ENCODE data around the gene UGT2B17.

UGT2B17 gene

GRCh38 chr4:68594678-68595077, 18.6 kb upstream of the UGT2B17 start:
- Histone ChIP-seq H3K9ac (ENCODE audit: low read length) (no peak overlapping the region), H3K79me2 (ENCODE audit: low read length) (no peaks in the 10 kb centered on the region), H3K4me3 (ENCODE audit: low read length) (no peak overlapping the region), H3K36me3 (replicated peaks; ENCODE audit: low read depth, low read length) (no peaks in the 10 kb centered on the region), H3K27ac (ENCODE audit: low read length) (no peak overlapping the region), H4K20me1 (ENCODE audit: insufficient read depth, low read length) (no peaks in the 10 kb centered on the region), H3K4me2 (ENCODE audit: low read length) (no peak overlapping the region), H3K4me1 (ENCODE audit: low read length) (no peaks in the 10 kb centered on the region), H3K27me3 (ENCODE audit: low read depth, low read length) (no peaks in the 10 kb centered on the region), H3K9me3 (ENCODE audit: insufficient read depth, low read length) (no peaks in the 10 kb centered on the region), H2AFZ (ENCODE audit: low read depth, low read length) (no peak overlapping the region)
- TF ChIP-seq EZH2phosphoT487 (IDR thresholded peaks at IDR 0.05; ENCODE audit: low read depth) (no peak), CTCF (IDR thresholded peaks at IDR 0.05; ENCODE audit: low read depth, low read length) (no peak)

- TF ChIP-seq CTCF (IDR thresholded peaks at IDR 0.05; ENCODE audit: low read depth, low read length): no peak
- no peak for TF ChIP-seq EZH2phosphoT487 (IDR thresholded peaks at IDR 0.05; ENCODE audit: low read depth)
- Histone ChIP-seq H3K4me2 (ENCODE audit: low read length) (no peak overlapping the region), H3K36me3 (replicated peaks; ENCODE audit: low read depth, low read length) (no peaks in the 10 kb centered on the region), H3K79me2 (ENCODE audit: low read length) (no peaks in the 10 kb centered on the region), H3K9ac (ENCODE audit: low read length) (no peak overlapping the region), H3K4me1 (ENCODE audit: low read length) (no peaks in the 10 kb centered on the region), H2AFZ (ENCODE audit: low read depth, low read length) (no peak overlapping the region), H3K4me3 (ENCODE audit: low read length) (no peak overlapping the region), H4K20me1 (ENCODE audit: insufficient read depth, low read length) (no peaks in the 10 kb centered on the region), H3K9me3 (ENCODE audit: insufficient read depth, low read length) (no peaks in the 10 kb centered on the region), H3K27me3 (ENCODE audit: low read depth, low read length) (no peaks in the 10 kb centered on the region), H3K27ac (ENCODE audit: low read length) (no peak overlapping the region)
These were observed 17.0 kb upstream of the UGT2B17 start for GRCh38 chr4:68593112-68593511.

- H3K9ac ChIP-seq (ENCODE audit: low read length): no peak overlapping the region
- no peak overlapping the region for H2AFZ ChIP-seq (ENCODE audit: low read depth, low read length)
- H4K20me1 ChIP-seq (ENCODE audit: insufficient read depth, low read length): no peaks in the 10 kb centered on the region
- no peaks in the 10 kb centered on the region for H3K27me3 ChIP-seq (ENCODE audit: low read depth, low read length)
- TF ChIP-seq EZH2phosphoT487 (IDR thresholded peaks at IDR 0.05; ENCODE audit: low read depth) (no peak), CTCF (IDR thresholded peaks at IDR 0.05; ENCODE audit: low read depth, low read length) (no peak)
- H3K79me2 ChIP-seq (ENCODE audit: low read length): no peaks in the 10 kb centered on the region
- H3K4me1 ChIP-seq (ENCODE audit: low read length): no peaks in the 10 kb centered on the region
- H3K9me3 ChIP-seq (ENCODE audit: insufficient read depth, low read length): no peaks in the 10 kb centered on the region
- H3K36me3 ChIP-seq (replicated peaks; ENCODE audit: low read depth, low read length): no peaks in the 10 kb centered on the region
- no peak overlapping the region for H3K4me2 ChIP-seq (ENCODE audit: low read length)
- no peak overlapping the region for H3K4me3 ChIP-seq (ENCODE audit: low read length)
- H3K27ac ChIP-seq (ENCODE audit: low read length): no peak overlapping the region
These were observed 16.6 kb upstream of the UGT2B17 start for GRCh38 chr4:68592673-68593072.

GRCh38 chr4:68591204-68591603, 15.1 kb upstream of the UGT2B17 start:
- Histone ChIP-seq H3K27ac (ENCODE audit: low read length) (no peak overlapping the region), H3K36me3 (replicated peaks; ENCODE audit: low read depth, low read length) (no peaks in the 10 kb centered on the region), H4K20me1 (ENCODE audit: insufficient read depth, low read length) (no peaks in the 10 kb centered on the region), H2AFZ (ENCODE audit: low read depth, low read length) (no peak overlapping the region), H3K4me1 (ENCODE audit: low read length) (no peaks in the 10 kb centered on the region), H3K4me2 (ENCODE audit: low read length) (no peak overlapping the region), H3K9me3 (ENCODE audit: insufficient read depth, low read length) (no peaks in the 10 kb centered on the region), H3K4me3 (ENCODE audit: low read length) (no peak overlapping the region), H3K79me2 (ENCODE audit: low read length) (no peaks in the 10 kb centered on the region), H3K9ac (ENCODE audit: low read length) (no peak overlapping the region), H3K27me3 (ENCODE audit: low read depth, low read length) (no peaks in the 10 kb centered on the region)
- TF ChIP-seq EZH2phosphoT487 (IDR thresholded peaks at IDR 0.05; ENCODE audit: low read depth) (no peak), CTCF (IDR thresholded peaks at IDR 0.05; ENCODE audit: low read depth, low read length) (no peak)

All from OCI-LY3 (cell line).